GM18499 (cell line): ENCODE results near the gene PCF11.
A peak's percentile ranks its signal among the peaks of the same experiment; 100 is the strongest.
"Not testable (repeated sequence)": the region's sequence is repeated elsewhere in the genome, so short reads cannot be mapped to it uniquely, and the experiment has no call there.

Experiments
- ATAC-seq: cut with Tn5 transposase; IDR thresholded peaks from one replicate; pipeline ENCODE4 v1.9.1; 2021; ENCODE audit warnings: moderate number of reproducible peaks; ENCODE audit not compliant: insufficient read depth, unreplicated experiment

Gene PCF11, protein sequence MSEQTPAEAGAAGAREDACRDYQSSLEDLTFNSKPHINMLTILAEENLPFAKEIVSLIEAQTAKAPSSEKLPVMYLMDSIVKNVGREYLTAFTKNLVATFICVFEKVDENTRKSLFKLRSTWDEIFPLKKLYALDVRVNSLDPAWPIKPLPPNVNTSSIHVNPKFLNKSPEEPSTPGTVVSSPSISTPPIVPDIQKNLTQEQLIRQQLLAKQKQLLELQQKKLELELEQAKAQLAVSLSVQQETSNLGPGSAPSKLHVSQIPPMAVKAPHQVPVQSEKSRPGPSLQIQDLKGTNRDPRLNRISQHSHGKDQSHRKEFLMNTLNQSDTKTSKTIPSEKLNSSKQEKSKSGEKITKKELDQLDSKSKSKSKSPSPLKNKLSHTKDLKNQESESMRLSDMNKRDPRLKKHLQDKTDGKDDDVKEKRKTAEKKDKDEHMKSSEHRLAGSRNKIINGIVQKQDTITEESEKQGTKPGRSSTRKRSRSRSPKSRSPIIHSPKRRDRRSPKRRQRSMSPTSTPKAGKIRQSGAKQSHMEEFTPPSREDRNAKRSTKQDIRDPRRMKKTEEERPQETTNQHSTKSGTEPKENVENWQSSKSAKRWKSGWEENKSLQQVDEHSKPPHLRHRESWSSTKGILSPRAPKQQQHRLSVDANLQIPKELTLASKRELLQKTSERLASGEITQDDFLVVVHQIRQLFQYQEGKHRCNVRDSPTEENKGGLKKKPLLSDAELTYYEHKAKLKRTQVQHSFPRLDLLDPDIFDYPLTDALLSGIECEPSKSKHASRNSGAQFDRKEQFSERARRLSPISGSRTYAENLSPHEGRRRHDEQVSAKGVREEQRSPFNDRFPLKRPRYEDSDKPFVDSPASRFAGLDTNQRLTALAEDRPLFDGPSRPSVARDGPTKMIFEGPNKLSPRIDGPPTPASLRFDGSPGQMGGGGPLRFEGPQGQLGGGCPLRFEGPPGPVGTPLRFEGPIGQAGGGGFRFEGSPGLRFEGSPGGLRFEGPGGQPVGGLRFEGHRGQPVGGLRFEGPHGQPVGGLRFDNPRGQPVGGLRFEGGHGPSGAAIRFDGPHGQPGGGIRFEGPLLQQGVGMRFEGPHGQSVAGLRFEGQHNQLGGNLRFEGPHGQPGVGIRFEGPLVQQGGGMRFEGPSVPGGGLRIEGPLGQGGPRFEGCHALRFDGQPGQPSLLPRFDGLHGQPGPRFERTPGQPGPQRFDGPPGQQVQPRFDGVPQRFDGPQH (N-terminal part only)

GRCh38 chr11:83156996-83157593 lies at the start of gene PCF11:
PCF11 (plus strand) TSS chr11:83157131; CDS start chr11:83157440, 309 bp downstream.
- ATAC-seq = no peak

- no peak for ATAC-seq
Observed at GRCh38 chr11:83112886-83113285, 44.0 kb upstream of the PCF11 start.

DNA sequence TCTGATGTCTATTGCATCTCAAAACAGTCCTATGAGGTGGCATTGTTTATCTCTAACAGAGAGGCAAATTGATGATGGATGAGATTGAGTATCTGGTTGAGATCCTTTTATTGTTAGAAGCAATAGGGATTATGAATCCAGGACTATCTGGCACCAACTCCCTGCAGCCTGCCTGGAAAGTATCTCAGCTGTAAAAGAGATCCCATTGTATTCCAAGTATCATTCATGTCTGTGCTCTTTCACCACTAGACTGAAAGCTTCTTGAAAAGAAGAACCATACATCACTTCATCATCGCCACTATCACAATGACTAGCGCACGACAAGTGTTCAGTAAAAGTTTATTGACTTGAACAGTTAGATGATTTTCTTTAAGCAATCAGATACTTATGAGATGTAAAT lies 41.9 kb upstream of the PCF11 start:
- no peak for ATAC-seq

DNA sequence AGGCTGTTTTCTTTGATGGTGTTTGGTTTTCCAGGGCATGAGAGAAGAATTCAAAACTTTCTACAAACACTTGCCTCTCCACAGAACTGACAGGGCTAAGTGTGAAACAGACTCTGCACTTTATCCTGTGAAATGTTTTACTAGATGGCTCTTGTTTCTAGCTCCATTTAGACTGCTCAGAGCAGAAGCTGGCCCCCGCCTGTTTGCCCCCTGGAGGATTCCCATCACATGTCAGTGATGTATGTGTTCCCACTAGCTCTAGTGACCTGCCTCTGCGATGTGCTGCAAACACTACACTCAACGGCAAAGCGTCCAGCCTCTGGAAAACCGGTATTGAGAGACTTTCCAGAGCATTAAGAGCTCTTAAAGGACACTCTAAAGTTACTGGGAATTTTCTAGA lies 41.4 kb upstream of the PCF11 start:
- ATAC-seq = no peak

- no peak for ATAC-seq
Observed at GRCh38 chr11:83116015-83116641, 40.8 kb upstream of the PCF11 start.

DNA sequence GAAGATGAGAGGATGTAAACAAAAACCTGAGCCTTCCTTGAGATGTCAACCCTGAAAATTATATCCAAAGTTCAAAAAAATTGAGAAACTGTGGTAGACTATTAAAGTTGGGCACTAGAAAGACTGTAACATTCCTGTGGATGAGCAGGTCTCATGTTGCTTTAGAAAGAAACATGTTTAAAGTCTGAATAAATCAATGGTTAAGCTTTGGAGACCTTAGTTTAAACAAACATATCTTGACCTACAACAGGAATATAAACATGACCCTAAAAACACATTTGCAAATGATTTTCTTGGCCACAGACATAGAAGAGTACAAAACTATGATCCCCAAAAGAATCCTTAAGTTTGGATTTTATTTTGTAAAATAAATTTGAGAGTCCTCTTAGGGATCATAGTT lies 38.1 kb upstream of the PCF11 start:
- ATAC-seq = no peak

DNA sequence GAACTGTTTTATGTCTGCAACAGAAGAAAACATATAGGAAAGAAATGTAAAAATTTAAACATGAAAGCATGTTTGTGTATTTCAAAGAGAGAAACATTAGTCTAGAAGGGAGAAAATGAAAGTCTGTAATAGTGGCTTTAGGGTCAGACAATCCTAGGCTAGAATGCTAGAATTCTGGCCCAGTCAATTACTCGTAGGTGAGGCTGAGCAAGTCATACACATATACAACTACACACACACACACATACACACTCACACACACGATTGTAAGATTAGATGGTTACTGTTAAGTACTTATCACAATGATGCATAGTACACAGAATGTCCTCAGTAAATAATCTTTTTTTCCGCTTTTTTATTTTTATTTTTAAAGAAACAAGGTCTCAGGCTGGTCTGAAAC lies 37.7 kb upstream of the PCF11 start:
- no peak for ATAC-seq

GRCh38 chr11:83120327-83120726 lies 36.6 kb upstream of the PCF11 start:
- no peak for ATAC-seq

DNA sequence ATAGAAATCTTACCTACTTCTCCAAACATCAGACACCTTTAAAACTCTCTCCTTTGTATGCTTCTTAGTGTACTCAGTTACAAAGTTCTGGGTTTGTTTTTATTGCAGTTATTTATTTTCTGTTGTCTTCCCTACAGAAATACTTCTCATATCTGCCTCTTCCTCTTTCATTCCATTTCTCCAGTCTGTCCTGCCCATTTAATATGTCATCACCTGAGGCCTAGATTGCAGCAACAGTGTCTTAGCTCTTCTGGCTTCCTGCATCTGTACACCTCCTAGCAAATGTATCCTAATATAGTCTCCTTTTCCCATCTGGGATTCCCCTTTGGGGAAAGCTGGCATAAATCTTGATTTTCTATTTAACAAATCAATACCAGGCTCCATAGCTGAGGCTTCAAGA lies 34.9 kb upstream of the PCF11 start:
- ATAC-seq = no peak

DNA sequence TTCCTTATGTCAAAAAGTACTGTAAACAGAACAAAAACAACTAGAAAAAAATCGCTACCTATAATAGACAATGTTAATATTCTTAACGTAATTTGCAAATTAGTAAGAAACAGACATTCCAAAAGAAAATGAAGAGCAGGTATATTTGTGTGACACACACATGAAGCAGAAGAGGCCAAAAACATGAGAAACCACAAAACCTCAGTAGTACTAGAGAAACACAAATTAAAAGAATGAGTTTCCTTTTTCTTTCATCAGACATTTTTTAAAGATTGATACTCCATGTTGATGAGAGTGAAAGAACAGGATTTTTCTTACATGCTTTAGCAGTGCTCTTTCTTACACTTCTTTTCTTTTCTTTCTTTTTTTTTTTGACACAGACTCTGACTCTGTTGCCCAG lies 34.2 kb upstream of the PCF11 start:
- no peak for ATAC-seq

GRCh38 chr11:83124636-83125424 lies 32.1 kb upstream of the PCF11 start:
- ATAC-seq = no peak

GRCh38 chr11:83125577-83125976 lies 31.4 kb upstream of the PCF11 start:
- ATAC-seq = no peak

GRCh38 chr11:83127310-83127637 lies 29.7 kb upstream of the PCF11 start:
- ATAC-seq = no peak

- no peak for ATAC-seq
Observed at GRCh38 chr11:83132191-83132590, 24.7 kb upstream of the PCF11 start.

- not testable (repeated sequence) for ATAC-seq
Observed at GRCh38 chr11:83133266-83133665, 23.7 kb upstream of the PCF11 start.

DNA sequence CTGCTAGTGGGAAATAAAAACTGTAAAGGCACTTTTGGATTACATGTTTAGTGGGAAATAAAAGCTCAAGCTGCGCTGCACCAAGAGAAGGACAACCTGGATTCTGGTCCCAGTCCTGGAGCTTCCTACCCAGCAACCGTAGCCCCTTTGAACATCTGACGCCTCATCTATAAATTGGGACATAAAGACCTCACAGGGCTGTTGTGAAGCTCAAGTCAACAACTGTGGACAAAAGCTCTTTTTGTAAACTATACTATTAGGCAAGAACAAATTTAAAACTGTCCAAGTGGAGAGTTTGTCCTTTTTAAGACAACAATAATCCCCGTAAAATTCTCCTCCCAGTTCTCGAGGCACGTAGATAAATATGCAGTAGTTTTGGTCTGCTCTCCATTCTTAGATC lies 17.6 kb upstream of the PCF11 start:
- no peak for ATAC-seq

GRCh38 chr11:83140691-83141455 lies 16.1 kb upstream of the PCF11 start:
- peak; percentile 94 for ATAC-seq

DNA sequence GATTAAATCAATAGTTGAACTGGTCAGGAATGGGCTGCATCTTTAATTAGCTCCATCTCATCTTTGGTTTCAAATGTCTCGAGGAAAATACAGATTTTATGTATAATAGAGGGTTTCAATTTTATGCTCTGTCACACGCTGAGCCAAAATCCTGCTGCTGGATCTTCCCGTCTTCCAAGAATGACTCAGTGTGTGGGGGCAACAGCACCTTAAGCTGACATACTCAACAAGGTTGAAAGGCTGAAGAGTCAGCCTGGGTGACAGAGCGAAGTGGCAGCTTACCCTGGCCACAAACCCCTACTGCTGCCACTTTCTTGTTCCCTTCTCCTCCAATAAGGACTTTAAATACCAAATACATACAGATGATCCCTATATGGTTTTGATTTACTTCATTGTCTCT lies 9.0 kb upstream of the PCF11 start:
- no peak for ATAC-seq

DNA sequence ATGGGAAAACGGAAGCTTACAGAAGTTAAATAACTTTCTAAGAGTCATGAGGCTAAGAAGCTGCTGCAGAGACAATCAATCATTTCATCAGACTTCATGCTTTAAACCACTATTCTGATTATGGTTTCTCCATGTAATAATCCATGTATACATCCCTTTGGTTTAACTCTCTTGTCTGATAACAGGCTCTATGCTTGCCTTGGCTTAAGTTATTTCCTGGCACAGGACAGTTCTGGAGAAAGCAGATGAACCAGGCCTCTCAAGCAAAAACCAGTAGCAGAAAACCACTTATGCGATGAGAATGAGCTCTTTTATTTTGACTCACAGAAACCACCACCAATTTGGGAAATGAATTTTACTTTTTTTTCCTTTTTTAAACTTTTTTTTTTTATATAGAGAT lies 6.5 kb upstream of the PCF11 start:
- no peak for ATAC-seq
